Left kidney (tissue), 2 donors: ENCODE data around the gene TFPT. TPM values are rescaled to one million over a fixed set of nuclear protein-coding genes. Genes with fewer than 3 reads are reported as not detected.

Experiments used
- DNase-seq: peaks from one replicate; pipeline ENCODE4 v3.0.0-alpha.2; 2013
- polyA plus RNA-seq: library from polyadenylated mRNA; unstranded; fragments of 120-200 nt; gene quantifications from one replicate; pipeline ENCODE4 v1.2.1, GENCODE V29; 2013; ENCODE audit not compliant: insufficient read length

TFPT gene
- polyA plus RNA-seq, 1 donor: 14.3 TPM

DNA sequence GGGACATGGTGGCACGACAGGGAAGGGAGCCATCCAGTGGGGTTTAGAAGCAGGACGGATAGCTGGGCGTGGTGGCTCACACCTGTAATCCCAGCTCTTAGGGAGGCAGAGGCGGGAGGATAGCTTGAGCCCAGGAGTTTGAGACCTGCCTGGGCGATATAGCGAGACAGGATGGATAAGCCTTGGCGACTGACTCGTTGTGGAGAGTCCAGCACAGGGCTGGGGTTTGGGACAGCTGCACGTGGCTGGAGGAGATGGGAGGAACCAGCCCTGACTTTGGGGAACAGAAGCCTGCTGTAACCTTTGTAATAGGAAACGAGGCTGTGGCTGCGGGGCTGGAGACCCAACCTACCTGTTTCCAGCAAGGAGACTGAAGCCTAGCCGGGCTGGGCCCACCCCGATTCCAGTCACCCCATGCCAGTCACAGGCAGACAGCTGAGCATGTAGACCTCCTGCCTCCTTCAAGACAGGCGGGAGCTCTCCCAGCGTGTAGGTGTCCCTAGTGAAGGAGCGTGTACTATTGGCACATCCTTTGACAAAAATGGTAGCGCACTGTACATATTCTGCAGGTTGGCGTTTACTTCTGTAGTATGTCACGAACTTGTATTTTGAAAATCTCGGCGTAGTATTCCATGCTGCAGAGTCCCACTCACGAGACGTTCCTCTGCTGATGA is 36.0 kb upstream of the TFPT start:
- no peak for DNase-seq

DNA sequence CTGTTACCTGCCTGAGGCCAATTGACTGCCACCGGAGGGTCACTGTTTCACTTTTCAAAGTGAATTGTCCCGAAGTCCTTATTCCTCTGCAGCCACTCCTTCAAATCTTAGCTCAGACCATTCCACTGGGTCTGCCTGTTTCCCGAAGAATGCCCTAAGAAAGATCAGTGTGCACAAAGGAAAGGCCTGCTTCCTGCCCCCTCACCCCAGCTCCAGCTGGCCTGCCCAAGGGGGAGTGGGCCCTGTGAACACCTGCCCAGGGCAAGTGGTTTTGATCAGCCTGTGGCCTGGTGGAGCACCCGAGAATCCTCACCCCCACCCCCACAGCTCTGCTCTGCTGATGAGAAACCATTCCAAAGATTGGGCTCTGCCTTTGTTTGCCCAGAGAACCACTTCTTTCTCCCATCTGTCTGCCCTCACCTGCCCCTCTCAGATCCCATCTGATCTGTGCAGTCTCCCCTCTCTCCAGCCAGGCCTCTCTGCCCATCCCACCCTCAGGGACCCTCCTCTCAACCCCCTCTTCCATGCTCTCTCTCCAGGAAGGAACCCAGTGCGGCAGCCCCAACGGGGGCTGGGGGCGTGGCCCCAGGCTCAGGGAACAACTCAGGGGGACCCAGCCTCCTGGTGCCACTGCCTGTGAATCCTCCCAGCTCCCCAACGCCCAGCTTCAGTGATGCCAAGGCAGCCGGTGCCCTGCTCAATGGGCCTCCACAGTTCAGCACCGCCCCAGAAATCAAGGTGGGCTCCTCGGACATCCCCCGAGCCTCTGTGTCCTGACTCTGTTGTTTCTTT is 33.8 kb upstream of the TFPT start:
- DNase-seq: no peak

DNA sequence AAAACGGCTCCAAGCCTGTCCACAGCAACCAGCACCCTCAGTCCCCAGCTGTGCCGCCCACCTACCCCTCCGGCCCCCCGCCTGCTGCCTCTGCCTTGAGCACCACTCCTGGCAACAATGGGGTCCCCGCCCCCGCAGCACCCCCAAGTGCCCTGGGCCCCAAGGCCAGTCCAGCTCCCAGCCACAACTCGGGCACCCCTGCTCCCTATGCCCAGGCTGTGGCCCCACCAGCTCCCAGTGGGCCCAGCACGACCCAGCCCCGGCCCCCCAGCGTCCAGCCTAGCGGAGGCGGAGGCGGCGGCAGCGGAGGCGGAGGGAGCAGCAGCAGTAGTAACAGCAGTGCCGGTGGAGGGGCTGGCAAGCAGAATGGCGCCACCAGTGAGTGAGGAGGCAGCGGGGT is 32.7 kb upstream of the TFPT start:
- no peak for DNase-seq

DNA sequence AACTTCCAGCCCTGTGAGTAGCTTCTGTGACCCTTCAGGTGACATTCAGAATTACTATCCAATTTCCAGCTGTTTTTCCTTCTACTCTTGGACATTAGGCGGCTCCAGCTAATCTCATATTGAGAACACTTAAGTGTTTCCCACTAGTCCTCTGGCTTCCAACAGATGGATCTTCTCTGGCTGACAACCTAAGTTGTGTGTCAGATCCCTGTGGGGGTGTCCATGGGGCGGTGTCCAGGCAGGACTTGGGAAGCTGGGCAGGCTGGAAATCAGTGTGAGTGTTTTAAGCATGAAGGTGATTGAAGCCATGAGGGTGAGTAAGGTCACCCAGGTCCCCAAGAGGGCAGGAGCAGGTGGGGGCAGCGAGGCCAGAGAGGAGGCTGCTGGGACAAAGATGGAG is 32.2 kb upstream of the TFPT start:
- peak; percentile 61 for DNase-seq

DNA sequence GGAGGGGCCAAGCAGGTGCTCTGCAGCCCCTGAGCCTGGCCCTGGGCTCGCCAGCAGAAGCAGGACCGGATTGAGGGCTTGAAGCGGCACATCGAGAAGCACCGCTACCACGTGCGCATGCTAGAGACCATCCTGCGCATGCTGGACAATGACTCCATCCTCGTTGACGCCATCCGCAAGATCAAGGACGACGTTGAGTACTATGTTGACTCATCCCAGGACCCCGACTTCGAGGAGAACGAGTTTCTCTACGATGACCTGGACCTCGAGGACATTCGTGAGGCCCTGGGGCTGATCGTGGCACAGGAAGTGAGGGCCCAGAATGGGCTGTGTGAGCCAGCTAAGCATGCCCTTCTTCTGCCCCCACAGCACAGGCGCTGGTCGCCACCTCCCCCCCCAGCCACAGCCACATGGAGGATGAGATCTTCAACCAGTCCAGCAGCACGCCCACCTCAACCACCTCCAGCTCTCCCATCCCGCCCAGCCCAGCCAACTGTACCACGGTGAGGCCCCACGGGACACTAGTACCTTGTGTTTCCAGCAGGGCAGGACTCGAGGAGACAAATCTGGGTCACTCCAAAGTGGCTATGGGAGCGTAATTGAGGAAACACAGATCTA is 30.2 kb upstream of the TFPT start:
- no peak for DNase-seq

DNA sequence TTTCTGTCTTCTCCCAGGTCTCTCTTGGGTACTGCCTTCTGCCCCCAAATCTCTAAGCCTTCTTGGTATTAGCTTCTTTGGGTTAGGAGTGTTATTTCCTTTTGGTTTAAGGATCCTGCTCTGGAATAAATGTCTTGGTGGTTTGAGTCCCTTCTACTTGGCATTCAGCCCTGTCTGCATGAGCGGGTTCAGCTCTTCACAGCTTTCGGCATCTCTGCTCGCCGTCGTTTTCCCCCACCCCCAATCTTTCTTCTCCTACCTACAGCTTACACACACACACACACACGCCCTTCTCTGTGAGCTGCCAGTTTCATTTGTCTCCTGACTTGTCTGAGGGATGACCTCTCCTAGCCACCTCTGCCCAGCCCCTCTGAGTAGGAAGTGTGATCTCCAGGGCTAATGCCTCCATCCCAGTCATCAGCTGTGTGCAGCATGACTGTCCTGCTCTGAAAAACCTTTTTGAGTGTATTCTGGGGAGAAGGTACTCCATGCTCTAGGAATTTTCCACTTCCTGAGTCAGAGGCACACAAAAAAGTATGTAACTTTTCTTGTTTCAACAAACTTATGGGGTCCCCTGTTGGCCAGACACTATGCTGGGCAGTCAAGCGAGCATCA is 26.8 kb upstream of the TFPT start:
- no peak for DNase-seq

DNA sequence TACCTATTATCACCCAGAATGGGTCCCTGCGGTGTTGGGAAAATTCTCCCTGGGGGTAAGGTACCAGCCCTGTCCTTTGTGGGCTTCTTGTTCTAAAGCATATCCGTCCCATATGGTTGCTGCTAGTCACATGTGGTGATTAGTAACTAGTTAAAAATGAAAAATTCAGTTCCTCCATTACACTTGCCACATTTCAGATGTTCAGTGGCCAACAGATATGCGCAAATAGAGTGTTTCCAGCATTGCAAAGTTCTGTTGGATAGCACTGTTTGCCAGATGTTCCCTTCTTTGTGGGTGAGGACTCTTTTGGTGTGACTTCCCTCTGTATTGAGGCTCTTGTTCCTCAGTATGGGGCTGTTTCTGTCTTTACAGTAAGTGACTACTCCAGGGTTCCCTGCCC is 25.9 kb upstream of the TFPT start:
- no peak for DNase-seq

DNA sequence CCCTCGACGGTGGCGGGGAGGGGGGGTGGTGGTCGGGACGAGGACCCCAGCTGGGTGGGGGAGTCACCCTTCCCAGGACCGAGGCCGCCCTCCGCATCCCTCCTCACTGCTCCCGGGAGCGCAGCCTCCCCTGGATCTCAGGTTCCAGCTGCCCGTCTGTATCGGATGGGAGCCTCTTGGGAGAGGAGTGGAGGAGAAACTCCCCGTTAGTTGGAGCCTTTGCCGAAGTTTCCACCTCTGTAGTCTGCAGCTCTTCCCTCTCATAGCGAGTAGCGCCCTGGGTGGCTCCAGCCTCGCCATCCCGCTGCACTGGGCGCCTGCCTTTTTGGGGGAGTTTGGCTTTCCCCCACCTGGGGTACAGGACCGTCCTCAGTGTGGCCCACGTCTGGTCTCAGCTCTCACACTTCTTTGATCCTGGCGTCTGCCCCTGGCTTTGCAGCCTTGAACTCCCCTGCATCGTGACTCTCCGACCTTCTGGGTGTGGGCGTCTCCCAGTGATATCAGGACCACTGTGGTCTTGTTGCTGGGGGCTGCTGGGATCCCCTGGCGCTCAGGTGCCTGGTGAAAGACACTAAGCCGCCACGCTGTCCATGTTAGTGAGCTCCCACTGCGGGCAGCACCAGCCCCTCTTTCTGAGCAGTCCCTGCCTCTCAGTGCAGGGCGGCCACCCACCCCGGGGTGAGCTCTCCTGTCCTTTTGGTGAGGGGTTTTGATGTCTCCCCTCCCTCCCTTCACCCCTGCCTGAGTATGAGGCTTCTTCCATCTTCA is 23.2 kb upstream of the TFPT start:
- no peak for DNase-seq

DNA sequence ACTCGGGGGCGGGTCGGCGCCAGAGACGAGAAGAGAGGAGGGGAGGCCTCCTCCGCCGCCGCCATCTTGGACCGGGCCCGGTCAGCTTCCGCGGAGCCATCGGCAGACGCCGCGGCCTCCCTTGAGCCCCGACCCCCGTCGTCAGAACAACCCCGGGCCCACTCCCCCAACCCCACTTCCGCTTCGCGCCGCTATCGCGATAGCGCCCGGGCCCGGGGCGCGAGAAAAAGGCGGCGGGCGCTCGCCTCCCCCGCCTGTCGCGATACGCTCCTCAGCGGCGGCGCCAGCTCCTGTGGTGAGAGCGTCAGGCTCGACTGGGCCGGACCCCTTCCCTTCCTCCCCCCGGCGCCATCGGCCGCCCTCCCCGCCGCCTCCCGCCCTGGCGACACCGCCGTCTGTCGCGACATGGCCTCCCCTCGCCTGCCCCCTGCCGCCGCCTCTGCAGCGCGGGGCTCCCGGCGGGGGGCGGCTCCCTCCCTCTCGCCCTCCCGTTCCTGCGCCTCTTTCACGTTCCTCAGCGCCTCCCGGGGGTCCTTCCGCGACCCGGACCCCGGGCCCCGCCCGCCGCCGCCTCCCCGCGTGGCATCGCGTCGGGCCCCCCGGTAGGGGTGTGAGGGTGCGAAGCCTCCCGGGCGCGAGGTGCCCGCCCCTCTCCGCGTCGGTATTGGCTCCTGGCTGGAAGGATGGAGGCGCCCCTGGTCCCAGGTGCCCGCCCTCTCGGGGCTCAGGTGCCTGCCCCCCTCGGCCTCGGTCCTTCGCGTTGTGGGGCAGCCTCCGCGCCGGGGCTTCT is 22.4 kb upstream of the TFPT start, which contains the start of gene CNOT3:
TSS of gene CNOT3 (plus strand) at position 64 of the 790 bp plus-strand sequence. CDS start 5,217 bp downstream, outside the sequence.
- DNase-seq: no peak

DNA sequence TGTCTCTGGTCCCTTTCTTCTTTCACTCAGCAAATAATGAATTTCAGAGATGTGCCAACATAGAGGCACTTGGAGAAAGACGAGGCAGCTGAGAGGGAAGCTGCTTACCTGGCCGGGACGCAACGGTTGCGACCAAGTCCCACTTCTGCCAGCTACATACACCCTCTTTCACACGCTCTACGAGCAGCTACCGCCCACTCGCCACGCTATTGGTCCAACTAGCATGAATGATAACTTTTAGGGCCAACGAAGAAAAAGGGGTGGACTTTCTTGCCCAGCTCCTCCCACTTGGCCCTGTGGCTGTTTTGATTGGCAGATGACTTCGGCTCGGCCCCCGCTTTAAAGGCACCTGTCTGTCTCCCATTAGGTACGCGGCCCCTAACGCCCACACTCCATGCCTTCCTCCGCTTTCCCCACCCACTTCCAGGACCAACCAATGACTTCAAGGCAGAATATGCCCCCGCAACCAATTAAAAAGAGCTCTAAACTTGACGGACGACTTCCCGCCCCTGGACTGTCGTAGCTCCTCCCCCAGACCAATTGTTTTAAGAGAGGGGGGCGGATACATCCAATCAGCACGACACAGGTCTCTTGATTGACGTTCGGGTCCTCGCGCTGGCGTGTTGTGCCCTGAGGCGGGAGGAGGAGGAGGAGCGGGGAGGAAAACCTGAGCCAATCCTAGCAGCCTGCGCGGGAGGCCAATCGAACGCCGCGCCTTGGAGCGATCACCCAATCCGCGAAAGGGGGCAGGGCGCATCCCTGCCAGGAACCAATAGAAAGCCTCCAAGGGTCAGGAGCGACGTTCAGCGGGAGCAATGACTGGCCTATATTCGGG is 21.6 kb upstream of the TFPT start:
- DNase-seq: peak; percentile 100

DNA sequence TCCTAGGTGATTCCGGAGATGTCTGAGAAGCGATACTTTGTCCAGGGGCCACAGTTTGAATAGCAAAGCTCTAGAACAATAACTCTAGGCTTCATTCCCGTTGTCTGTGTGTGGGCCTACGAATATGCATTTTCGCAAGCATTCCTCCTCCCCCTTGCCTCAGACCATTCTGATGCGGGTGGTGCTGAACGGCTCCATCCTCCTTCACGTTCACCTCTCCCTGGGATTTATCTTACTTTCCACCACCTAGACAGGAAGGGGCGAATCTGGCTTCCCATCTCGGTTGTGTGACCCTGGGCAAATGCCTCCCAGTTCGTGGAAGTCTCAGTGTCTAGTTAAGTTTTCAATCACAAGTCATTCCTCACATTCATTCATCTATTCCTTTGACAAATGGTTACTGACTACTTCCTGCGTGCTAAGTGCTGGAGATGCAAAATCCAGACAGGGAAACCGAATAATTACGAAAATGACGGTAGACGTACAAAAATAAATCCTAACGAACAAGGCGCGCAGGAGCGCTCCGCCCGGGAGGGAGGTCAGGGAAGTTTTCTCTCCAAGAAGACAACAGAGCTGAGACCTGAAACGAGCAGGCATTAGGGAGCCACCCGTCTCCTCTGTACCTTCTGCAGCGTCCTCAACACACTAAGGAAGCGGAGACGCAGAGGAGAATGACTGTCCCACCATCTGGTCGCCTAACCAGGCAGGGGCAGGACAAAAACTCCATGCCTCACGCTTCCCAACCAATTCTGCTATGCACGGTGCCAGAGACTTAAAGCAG is 20.8 kb upstream of the TFPT start:
- DNase-seq: no peak

DNA sequence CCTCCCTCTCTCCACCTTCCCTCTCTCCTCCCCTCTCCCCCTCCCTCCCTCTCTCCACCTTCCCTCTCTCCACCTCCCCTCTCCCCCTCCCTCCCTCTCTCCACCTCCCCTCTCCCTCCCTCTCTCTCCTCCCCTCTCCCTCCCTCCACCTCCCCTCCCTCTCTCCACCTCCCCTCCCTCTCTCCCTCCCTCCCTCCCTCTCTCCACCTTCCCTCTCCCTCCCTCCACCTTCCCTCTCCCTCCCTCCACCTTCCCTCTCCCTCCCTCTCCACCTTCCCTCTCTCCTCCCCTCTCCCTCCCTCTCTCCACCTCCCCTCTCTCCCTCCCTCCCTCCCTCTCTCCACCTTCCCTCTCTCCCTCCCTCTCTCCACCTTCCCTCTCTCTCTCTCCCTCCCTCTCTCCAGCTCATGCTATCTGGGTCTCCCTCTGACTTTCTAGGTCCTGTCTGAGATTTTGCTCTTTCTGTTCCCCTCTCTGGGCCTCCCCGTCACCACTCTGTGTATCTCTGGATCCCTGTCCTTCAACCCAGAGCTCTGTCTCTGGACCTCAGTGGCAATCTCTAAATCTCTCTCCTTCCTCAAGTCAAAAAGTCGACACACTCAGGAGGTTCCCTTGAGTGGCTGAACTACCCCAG is 18.6 kb upstream of the TFPT start:
- no peak for DNase-seq

DNA sequence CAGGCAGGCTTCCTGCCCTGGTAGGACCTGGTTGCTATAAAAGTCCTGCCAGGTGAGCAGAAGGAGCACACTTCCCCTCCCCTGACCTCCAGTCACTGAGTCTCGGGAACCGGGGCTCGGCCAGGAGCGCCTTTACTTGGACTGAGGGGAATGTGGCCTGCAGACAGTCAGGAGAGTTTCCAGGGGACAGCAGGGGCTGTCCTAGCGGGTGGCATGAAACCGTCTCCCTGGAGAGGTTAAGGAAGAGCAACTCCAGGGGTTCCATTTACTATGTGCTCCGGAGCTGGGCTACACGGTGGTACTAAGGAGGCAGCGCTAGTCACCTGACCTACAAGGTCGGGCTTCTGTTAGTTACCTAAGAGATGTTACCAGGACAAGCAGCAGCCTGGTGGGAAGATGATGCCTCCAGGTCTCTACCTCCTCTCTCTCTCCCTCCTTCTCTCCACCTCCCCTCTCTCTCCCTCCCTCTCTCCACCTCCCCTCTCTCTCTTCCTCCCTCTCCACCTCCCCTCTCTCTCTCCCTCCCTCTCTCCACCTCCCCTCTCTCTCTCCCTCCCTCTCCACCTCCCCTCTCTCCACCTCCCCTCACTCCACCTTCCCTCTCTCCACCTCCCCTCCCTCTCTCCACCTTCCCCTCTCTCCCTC is 18.0 kb upstream of the TFPT start:
- no peak for DNase-seq

DNA sequence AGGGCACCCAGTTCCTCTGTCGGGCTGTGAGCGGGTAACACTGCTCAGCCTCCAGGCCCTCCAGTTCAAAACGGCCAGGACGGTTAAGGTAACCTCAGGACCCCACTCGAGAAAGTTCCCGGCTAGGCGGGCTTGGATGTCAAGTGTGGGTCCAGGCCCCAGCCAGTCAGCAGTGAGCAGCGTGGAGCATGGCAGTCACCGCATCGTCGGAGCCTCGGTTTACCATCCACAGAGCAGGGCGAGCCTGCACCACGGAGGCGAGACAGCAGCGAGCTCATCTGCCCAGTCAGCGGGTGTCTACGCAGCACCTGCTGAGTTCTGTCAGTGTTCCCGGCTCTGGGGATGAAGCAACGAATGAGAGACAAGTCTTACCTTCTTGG is 14.2 kb upstream of the TFPT start:
- no peak for DNase-seq

DNA sequence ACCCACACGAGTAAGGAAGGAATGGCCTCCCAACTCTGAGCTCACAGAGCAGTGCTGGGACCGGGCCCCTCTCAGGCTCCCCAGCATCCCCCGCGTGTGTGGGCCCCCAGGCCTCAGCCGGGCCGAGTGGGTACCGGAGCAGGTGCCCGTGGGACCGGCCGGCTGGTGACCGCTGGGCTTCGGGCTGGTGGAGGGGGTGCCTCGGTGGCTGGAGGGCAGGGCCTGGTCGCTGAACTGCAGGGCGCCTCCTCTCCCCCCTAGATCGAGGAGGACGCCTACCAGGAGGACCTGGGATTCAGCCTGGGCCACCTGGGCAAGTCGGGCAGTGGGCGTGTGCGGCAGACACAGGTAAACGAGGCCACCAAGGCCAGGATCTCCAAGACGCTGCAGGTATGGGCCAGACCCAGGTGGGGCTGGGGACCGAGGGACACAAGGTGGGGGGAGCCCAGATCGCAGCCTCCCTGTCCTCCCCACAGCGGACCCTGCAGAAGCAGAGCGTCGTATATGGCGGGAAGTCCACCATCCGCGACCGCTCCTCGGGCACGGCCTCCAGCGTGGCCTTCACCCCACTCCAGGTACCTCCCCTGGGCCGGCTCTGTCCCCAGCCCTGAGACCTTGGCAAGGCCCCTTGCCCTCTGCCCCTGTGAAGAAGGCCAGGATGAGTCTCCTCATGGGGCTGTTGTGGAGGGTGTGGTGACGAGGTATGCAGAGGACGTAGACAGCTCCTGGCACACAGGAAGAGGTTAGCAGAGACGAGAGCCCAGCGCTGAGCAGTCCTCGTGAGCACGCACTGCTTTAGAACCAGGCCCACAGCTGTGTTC is 13.5 kb upstream of the TFPT start:
- no peak for DNase-seq

DNA sequence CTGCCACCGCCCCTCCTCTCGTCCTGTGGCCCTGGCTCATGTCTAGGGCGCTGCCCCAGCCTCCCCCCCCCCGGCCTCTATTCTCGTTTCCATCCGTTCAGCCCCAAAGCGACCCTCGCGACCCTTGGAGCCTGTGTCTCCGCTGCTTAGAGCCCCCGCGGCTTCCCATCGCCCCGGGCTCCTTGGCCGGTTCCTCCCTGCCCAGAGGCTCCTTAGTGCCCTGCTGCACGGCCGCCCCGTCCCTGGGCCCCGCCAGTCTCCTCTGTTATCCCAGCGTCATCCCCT is 12.9 kb upstream of the TFPT start:
- no peak for DNase-seq

DNA sequence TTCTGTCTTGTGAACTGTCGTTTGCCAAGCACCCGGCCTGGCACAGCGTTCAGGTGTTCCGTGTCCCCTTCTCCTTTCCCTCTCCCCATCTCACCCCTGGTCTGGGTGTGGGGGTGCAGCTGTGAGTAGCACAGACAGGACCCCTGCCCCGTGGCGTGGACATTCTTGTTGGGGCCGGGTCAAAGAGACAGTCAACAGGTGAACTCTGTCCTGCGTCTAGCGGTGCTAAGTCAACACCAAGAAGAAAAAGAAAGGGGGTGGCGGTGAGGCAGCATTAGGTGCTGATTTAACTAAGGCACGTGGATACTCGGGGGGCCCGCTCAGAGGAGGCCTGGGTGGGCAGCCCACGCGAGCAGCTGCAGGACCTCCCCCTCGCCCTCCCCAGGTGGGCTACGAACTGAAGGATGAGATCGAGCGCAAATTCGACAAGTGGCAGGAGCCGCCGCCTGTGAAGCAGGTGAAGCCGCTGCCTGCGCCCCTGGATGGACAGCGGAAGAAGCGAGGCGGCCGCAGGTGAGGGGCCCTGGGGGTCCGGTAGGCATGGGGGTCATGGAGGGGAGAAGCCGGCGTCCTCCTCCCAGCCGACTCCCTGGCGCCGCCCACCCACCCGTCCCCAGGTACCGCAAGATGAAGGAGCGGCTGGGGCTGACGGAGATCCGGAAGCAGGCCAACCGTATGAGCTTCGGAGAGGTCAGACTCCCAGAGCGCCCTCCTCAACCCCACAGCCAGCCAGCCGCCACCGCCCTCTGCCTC is 12.4 kb upstream of the TFPT start:
- DNase-seq: no peak
